GM21717 (cell line): ENCODE results near the gene TOPORS.

Experiments
- ATAC-seq: cut with Tn5 transposase; IDR thresholded peaks from one replicate; pipeline ENCODE4 v1.9.1; 2021; ENCODE audit warnings: mild to moderate bottlenecking, moderate library complexity; ENCODE audit not compliant: unreplicated experiment

TOPORS gene

GRCh38 chr9:32516241-32516640 lies 36.1 kb downstream of the TOPORS start:
- no peak for ATAC-seq

GRCh38 chr9:32508728-32509127 lies 43.7 kb downstream of the TOPORS start:
- ATAC-seq = no peak

- no peak for ATAC-seq
Observed at GRCh38 chr9:32503008-32503407, 49.4 kb downstream of the TOPORS start.

- no peak for ATAC-seq
Observed at GRCh38 chr9:32502464-32502863, 49.9 kb downstream of the TOPORS start.

GRCh38 chr9:32501868-32502267 lies 50.5 kb downstream of the TOPORS start:
- ATAC-seq = no peak

- no peak for ATAC-seq
Observed at GRCh38 chr9:32500768-32501167, 51.6 kb downstream of the TOPORS start.

GRCh38 chr9:32497921-32498320 lies 54.5 kb downstream of the TOPORS start:
- no peak for ATAC-seq

GRCh38 chr9:32490601-32491000 lies 61.8 kb downstream of the TOPORS start:
- ATAC-seq = no peak
